ENCODE measurements around the gene TWNK.

DNA sequence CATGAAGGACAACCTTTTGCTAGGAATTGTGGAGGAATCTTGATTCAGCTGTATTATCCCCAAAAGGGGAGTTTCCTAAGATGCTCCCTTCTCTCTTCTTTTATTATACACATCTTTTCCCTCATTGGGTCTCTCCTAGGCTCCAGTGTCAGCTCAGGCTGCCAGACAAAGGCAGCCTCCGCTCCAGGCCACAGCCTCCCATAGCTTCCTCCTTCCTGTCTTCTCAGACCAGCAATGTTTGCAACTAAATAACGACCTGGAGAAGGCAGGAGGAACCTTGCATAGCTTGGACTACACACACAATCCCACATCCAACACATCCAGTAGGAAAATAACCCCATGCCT, 56.0 kb downstream of the TWNK start:
- no peak for TF ChIP-seq GATA3 (IDR thresholded peaks at IDR 0.05; ENCODE audit: low read depth, low read length)
- TF ChIP-seq GATA2 (IDR thresholded peaks at IDR 0.05; ENCODE audit: low read depth, low read length) = no peak
